Suprapubic skin (tissue), 3 donors: ENCODE data around the gene HERC6.

Source experiments
- POLR2AphosphoS5 ChIP-seq, 3 donors: sonication (generic); formaldehyde crosslinking; IDR thresholded peaks; one replicate each; pipeline ENCODE4 v1.6.1; 2017; ENCODE audit warnings: antibody characterized with exemption in 3 of 3
- TF ChIP-seq, protein P1 (sequence below), 2 donors: fragments of 200-600 bp in 1 of 2; fragments of 450-650 bp in 1 of 2; sonication (generic) in 1 of 2; IDR thresholded peaks; one replicate each; pipeline ENCODE4 v1.5.1; 2016 to 2019; ENCODE audit warnings: antibody characterized with exemption in 2 of 2, mild to moderate bottlenecking in 1 of 2, moderate library complexity in 1 of 2

DNA sequence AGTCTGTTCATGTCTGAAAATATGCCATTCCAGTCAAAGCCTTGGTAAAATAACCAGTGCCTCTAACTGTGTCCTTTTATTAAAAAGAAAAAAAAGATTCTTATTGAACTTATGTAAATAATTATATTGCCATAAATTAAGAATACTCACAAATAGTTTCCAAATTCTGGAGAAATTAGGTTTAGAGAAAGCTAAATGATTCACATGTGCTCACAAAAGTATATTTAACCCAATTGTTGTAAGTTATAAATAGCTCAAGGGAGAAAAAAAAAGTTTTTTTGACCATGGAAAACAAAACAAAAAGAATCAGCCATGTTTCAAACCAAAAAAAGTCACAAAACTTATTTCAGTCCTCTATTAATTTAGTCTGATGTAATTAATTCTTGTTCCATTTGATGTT is 25.3 kb upstream of the HERC6 start:
- TF ChIP-seq POLR2AphosphoS5 (IDR thresholded peaks at IDR 0.05): no peak
- TF ChIP-seq, protein P1, sequence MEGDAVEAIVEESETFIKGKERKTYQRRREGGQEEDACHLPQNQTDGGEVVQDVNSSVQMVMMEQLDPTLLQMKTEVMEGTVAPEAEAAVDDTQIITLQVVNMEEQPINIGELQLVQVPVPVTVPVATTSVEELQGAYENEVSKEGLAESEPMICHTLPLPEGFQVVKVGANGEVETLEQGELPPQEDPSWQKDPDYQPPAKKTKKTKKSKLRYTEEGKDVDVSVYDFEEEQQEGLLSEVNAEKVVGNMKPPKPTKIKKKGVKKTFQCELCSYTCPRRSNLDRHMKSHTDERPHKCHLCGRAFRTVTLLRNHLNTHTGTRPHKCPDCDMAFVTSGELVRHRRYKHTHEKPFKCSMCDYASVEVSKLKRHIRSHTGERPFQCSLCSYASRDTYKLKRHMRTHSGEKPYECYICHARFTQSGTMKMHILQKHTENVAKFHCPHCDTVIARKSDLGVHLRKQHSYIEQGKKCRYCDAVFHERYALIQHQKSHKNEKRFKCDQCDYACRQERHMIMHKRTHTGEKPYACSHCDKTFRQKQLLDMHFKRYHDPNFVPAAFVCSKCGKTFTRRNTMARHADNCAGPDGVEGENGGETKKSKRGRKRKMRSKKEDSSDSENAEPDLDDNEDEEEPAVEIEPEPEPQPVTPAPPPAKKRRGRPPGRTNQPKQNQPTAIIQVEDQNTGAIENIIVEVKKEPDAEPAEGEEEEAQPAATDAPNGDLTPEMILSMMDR (IDR thresholded peaks at IDR 0.05): no peak
